ENCODE results near the gene C1QL4. TPM values are rescaled to one million over a fixed set of nuclear protein-coding genes. Genes with fewer than 3 reads are reported as not detected.

The C1QL4 gene
- total RNA-seq: under 0.01 and 0.14 TPM in 2 replicates

GRCh38 chr12:49336645-49337584, at the start of gene C1QL4:
Gene C1QL4 (minus strand): TSS chr12:49337188. CDS start chr12:49336477, 711 bp downstream.

DNA sequence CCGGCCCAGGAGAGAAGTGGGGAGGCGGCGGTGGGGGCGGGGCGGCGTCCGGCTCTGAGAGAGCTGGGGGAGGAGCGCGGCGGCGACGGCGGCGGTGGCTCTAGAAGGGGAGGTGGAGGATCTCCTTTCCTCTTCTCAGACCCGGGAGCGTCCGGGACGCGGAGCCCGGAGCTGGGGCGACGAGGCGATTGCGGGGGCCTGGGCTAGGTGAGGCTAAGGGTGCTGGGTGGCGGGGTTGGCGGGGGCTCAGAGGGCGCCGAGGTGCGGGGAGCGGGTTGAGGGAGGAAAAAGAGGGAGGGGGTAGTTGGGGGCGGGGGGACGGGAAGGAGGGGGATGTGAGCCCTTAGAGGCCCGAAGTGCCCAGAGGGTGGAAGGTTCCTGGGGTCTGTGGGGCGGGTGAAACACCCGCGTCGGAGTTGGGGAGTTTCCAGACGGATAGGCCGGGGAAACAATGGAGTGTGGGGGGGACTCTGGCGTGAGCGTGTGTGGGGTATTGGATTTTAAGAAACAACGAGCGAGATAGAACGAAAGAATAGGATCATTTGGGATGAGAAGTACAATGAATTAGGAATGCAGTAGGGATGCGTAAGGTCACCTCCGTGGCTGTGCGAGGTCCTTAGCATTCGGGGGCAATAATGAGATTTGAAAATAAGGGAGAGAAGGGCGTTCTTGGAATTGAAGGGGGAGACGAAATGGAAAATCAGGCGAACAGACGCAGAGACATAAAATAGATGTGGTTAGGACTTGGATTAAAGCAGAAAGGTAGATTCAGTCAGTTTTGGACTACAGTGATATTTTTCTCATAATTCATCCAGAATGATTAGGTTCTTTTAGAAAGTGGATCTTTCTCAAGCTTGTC, 30.6 kb upstream of the C1QL4 start, which contains the start of gene SPATS2:
Gene SPATS2, plus strand, starts transcription at position 82 of the 859 bp plus-strand sequence. CDS start 93,551 bp downstream, outside the sequence.

DNA sequence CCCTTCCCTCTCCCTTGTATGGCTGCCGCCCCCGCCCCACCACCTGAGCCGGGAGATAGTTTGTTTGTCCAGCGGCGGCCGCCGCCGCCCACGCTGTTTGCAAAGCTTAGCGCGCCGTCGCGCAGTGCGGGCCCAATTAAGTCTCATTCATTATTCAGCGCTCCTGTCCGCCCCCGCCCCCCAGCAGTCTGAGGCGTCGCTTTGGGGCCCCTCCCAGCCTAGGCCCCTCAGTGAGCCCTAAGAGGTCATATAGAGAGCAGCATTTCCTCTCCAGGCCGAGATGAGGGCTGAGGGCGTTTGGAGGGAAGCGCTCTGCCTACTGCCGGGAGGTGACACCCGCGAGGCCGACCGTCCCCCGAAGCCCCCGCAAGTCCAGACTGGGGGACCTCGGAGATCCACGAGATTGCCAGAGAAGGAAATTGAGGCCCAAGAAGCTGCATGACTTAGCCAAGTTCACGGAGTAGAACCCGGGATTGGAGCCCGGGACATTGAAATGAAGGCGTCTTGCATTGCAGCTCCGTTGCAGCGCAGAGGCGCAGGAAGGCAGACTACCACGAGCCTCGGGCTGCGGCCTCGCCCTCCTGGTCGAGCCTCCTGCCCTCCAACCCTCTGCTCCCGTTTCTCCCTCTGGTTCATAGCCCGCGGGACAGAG, 9.8 kb upstream of the C1QL4 start, which contains the start of gene DNAJC22:
Gene DNAJC22, plus strand, starts transcription at position 230 of the 652 bp plus-strand sequence. CDS start 1,985 bp downstream, outside the sequence.

GRCh38 chr12:49322708-49323523, 14.1 kb downstream of the C1QL4 start, which contains the start of gene TROAP:
Gene TROAP (plus strand): TSS chr12:49323255. CDS start chr12:49323609, 354 bp downstream.

GRCh38 chr12:49295082-49295936, 41.7 kb downstream of the C1QL4 start, which contains the start of gene PRPH:
Gene PRPH (plus strand): TSS chr12:49295147. CDS start chr12:49295201, 54 bp downstream.

Other genes starting within 250 kb of the C1QL4 start
- gene DHH, start 242.4 kb downstream of the C1QL4 start, total RNA-seq: under 0.01 TPM in 2 replicates
- gene LMBR1L, start 226.3 kb downstream of the C1QL4 start, total RNA-seq: 60.3 and 72.0 TPM in 2 replicates
- 336 and 3,581 TPM in 2 replicates for gene TUBA1B, start 205.8 kb downstream of the C1QL4 start, total RNA-seq
- gene TUBA1A, start 148.1 kb downstream of the C1QL4 start, total RNA-seq: 185 and 1,342 TPM in 2 replicates
- 372 and 1,859 TPM in 2 replicates for gene TUBA1C, start 72.1 kb downstream of the C1QL4 start, total RNA-seq
- gene PRPH, start 42.0 kb downstream of the C1QL4 start, total RNA-seq: not detected in 2 replicates
- 0.44 and 23.9 TPM in 2 replicates for gene TROAP, start 13.9 kb downstream of the C1QL4 start, total RNA-seq
- gene DNAJC22, start 9.7 kb upstream of the C1QL4 start, total RNA-seq: 1.1 and 2.1 TPM in 2 replicates
- 27.4 and 54.0 TPM in 2 replicates for gene SPATS2, start 30.3 kb upstream of the C1QL4 start, total RNA-seq
- gene KCNH3, start 201.8 kb upstream of the C1QL4 start, total RNA-seq: 0.29 and 0.44 TPM in 2 replicates
- 65.4 and 88.3 TPM in 2 replicates for gene MCRS1, start 231.0 kb upstream of the C1QL4 start, total RNA-seq